OCI-LY1 (cell line): ENCODE measurements around the gene ZNF484.
"Not testable (repeated sequence)": the region's sequence is repeated elsewhere in the genome, so short reads cannot be mapped to it uniquely, and the experiment has no call there.

Experiments
- H2AFZ ChIP-seq: fragments of 200-600 bp; sonication (generic), shearing (Covaris generic); 2 replicates; pipeline ENCODE4 v1.6.0; 2014; ENCODE audit warnings: antibody characterized with exemption, mild to moderate bottlenecking, low read length
- H3F3A ChIP-seq: fragments of 200-600 bp; sonication (generic), shearing (Covaris generic); 2 replicates; pipeline ENCODE4 v1.6.0; 2014; ENCODE audit warnings: mild to moderate bottlenecking, antibody characterized with exemption, low read length, moderate library complexity; ENCODE audit not compliant: insufficient read depth
- H3K27ac ChIP-seq: fragments of 200-600 bp; sonication (generic); 2 replicates; pipeline ENCODE4 v1.5.1; 2014; ENCODE audit warnings: low read length, mixed run types, mild to moderate bottlenecking, low read depth; ENCODE audit not compliant: poor library complexity, severe bottlenecking
- H3K27me3 ChIP-seq: fragments of 200-600 bp; sonication (generic); 2 replicates; pipeline ENCODE4 v1.6.0; 2014; ENCODE audit warnings: antibody characterized with exemption, mild to moderate bottlenecking, low read length, moderate library complexity; ENCODE audit not compliant: insufficient read depth
- H3K36me3 ChIP-seq: fragments of 200-600 bp; sonication (generic); 2 replicates; pipeline ENCODE4 v1.6.1; 2014; ENCODE audit warnings: mild to moderate bottlenecking, antibody characterized with exemption, low read length, moderate library complexity, mixed read lengths; ENCODE audit not compliant: insufficient read depth
- H3K4me1 ChIP-seq: fragments of 200-600 bp; sonication (generic); 2 replicates; pipeline ENCODE4 v1.5.1; 2014; ENCODE audit warnings: mild to moderate bottlenecking, low read length, moderate library complexity; ENCODE audit not compliant: insufficient read depth, severe bottlenecking
- H3K4me2 ChIP-seq: fragments of 200-600 bp; sonication (generic), shearing (Covaris generic); 2 replicates; pipeline ENCODE4 v1.6.1; 2014; ENCODE audit warnings: low read length
- H3K4me3 ChIP-seq: fragments of 200-600 bp; sonication (generic); 2 replicates; pipeline ENCODE4 v1.5.1; 2014; ENCODE audit warnings: low read length, low read depth, mild to moderate bottlenecking, mixed read lengths; ENCODE audit not compliant: poor library complexity, severe bottlenecking
- H3K79me2 ChIP-seq: fragments of 200-600 bp; shearing (Covaris generic); 2 replicates; pipeline ENCODE4 v1.6.1; 2016; ENCODE audit warnings: mixed run types, low read length, mixed read lengths; ENCODE audit not compliant: insufficient read depth
- H3K9ac ChIP-seq: fragments of 200-600 bp; sonication (generic), shearing (Covaris generic); 2 replicates; pipeline ENCODE4 v1.6.1; 2014; ENCODE audit warnings: mild to moderate bottlenecking, low read length, mixed read lengths
- H3K9me2 ChIP-seq: fragments of 200-600 bp; sonication (generic), shearing (Covaris generic); 2 replicates; pipeline ENCODE4 v1.6.1; 2014; ENCODE audit warnings: low read depth, mild to moderate bottlenecking, low read length, mixed read lengths
- H3K9me3 ChIP-seq: fragments of 200-600 bp; shearing (Covaris generic); 2 replicates; pipeline ENCODE4 v1.6.1; 2014; ENCODE audit warnings: low read length, mixed read lengths
- H4K20me1 ChIP-seq: fragments of 200-600 bp; sonication (generic), shearing (Covaris generic); 2 replicates; pipeline ENCODE4 v1.6.0; 2016; ENCODE audit warnings: mild to moderate bottlenecking, low read length; ENCODE audit not compliant: insufficient read depth
- CTCF ChIP-seq: fragments of 200-600 bp; sonication (generic), shearing (Covaris generic); IDR thresholded peaks from 2 replicates; pipeline ENCODE4 v1.5.1; 2017; ENCODE audit warnings: mild to moderate bottlenecking, antibody characterized with exemption, low read length, moderate library complexity, mixed read lengths
- EZH2 ChIP-seq: fragments of 200-600 bp; sonication (generic), shearing (Covaris generic); IDR thresholded peaks from 2 replicates; pipeline ENCODE4 v1.8.0; 2017; ENCODE audit warnings: borderline replicate concordance, mixed run types, mild to moderate bottlenecking, antibody characterized with exemption, low read length, moderate library complexity, mixed read lengths

The ZNF484 gene

GRCh38 chr9:92870289-92870688 lies 7.5 kb downstream of the ZNF484 start:
- no peak overlapping the region for H3K9ac ChIP-seq
- H3K27me3 ChIP-seq = no peaks in the 10 kb centered on the region
- H3K27ac ChIP-seq = no peak overlapping the region
- no peaks in the 10 kb centered on the region for H4K20me1 ChIP-seq
- H3K79me2 ChIP-seq = no peaks in the 10 kb centered on the region
- no peaks in the 10 kb centered on the region for H3F3A ChIP-seq
- H2AFZ ChIP-seq = no peak overlapping the region
- no peak overlapping the region for H3K4me3 ChIP-seq
- peaks cover 52% of the 10 kb centered on the region for H3K36me3 ChIP-seq
- H3K4me1 ChIP-seq = no peaks in the 10 kb centered on the region
- no peak for TF ChIP-seq CTCF
- no peak for TF ChIP-seq EZH2
- no peaks in the 10 kb centered on the region for H3K9me3 ChIP-seq
- no peaks in the 10 kb centered on the region for H3K9me2 ChIP-seq
- H3K4me2 ChIP-seq = no peak overlapping the region

DNA sequence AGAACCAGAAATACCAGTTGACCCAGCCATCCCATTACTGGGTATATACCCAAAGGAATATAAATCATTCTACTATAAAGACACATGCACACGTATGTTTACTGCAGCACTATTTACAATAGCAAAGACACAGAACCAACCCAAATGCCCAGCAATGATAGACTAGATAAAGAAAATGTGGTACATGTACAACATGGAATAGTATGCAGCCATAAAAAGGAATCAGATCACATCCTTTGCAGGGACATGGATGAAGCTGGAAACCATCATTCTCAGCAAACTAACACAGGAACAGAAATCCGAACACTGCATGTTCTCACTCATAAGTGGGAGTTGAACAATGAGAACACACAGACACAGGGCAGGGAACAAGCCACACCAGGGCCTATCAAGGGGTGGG lies 11.2 kb downstream of the ZNF484 start:
- not testable (repeated sequence) for H3K4me3 ChIP-seq, H3K9me2 ChIP-seq, H3K9ac ChIP-seq, H2AFZ ChIP-seq, H3K9me3 ChIP-seq, H4K20me1 ChIP-seq, H3K27ac ChIP-seq, H3F3A ChIP-seq, H3K27me3 ChIP-seq, H3K4me1 ChIP-seq, H3K79me2 ChIP-seq, H3K4me2 ChIP-seq
- H3K36me3 ChIP-seq = peaks cover 64% of the 10 kb centered on the region

- TF ChIP-seq EZH2 = no peak
- TF ChIP-seq CTCF = no peak
These were observed 13.7 kb downstream of the ZNF484 start for GRCh38 chr9:92864152-92864551.

DNA sequence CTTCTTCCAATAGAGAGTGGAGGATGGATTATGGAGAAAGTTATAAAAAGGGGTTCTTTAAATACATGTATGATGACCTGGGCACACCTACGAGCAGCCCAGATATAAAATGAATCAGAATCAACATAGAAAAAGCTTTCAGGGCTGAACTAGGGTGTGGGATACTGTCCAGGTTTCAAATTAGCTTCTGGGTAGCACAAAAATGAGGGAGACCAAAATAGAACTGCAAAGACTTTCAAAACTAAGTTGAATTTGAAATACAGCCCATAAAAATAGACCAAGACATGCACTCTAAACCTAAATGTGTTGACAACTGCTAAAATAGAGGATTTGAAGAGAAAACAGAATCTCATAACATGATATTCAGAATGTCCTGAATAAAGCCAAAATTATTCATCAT lies 17.0 kb downstream of the ZNF484 start:
- no peaks in the 10 kb centered on the region for H3K9me2 ChIP-seq
- no peak overlapping the region for H3K27ac ChIP-seq
- H3K79me2 ChIP-seq = no peaks in the 10 kb centered on the region
- H2AFZ ChIP-seq = no peak overlapping the region
- H3F3A ChIP-seq = no peaks in the 10 kb centered on the region
- H3K9ac ChIP-seq = no peak overlapping the region
- no peak overlapping the region for H3K4me3 ChIP-seq
- H4K20me1 ChIP-seq = no peaks in the 10 kb centered on the region
- TF ChIP-seq CTCF (no peak), EZH2 (no peak)
- H3K4me1 ChIP-seq = no peaks in the 10 kb centered on the region
- H3K4me2 ChIP-seq = no peak overlapping the region
- peaks cover 10% of the 10 kb centered on the region for H3K9me3 ChIP-seq
- peaks cover 70% of the 10 kb centered on the region for H3K36me3 ChIP-seq
- H3K27me3 ChIP-seq = no peaks in the 10 kb centered on the region

More at GRCh38 chr9:92864152-92864551, 13.7 kb downstream of the ZNF484 start:
- Histone ChIP-seq H3K9ac (no peak overlapping the region), H3K27me3 (no peaks in the 10 kb centered on the region), H3F3A (no peaks in the 10 kb centered on the region), H3K36me3 (peaks cover 65% of the 10 kb centered on the region), H3K4me3 (no peak overlapping the region), H2AFZ (no peak overlapping the region), H3K79me2 (no peaks in the 10 kb centered on the region), H3K27ac (no peak overlapping the region), H3K9me2 (no peaks in the 10 kb centered on the region), H3K9me3 (peaks cover 5% of the 10 kb centered on the region), H4K20me1 (no peaks in the 10 kb centered on the region), H3K4me1 (no peaks in the 10 kb centered on the region), H3K4me2 (no peak overlapping the region)
